ENCODE measurements around the gene PPIG. TPM values are rescaled to one million over a fixed set of nuclear protein-coding genes. Genes with fewer than 3 reads are reported as not detected.

The PPIG gene
- total RNA-seq, 3 donors from 2014 or later (not counting 1 experiment from before 2014, with no cell fraction given): 42.2 to 58.3 (median 56.1) TPM

DNA sequence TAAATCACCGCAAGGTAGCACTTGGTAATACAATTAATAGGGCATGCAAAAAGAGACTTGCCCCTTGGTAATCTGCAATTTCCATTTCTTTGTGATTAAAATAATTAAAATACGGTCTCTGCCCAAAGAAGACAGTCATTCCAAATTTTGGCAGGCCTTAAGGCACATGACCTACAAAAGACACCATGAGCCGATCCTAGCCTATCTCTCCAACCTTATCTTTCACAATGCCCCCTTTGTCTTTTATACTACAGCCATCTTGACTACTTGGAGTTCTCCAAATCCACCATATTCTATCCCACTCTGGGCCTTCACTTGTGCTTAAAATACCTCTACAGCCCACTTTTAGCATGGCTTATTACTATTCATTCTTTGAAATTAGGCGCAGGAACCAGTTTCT is 86.8 kb downstream of the PPIG start:
- Histone ChIP-seq H3K27me3 (ENCODE audit: control insufficient read depth, insufficient read depth, low read length) (no peaks in the 10 kb centered on the region), H3K9me3 (ENCODE audit: control insufficient read depth, insufficient read depth, low read length) (no peaks in the 10 kb centered on the region), H3K4me1 (ENCODE audit: control insufficient read depth, insufficient read depth, low read length) (no peaks in the 10 kb centered on the region), H3K27ac (ENCODE audit: low read length) (no peak overlapping the region), H3K36me3 (ENCODE audit: control insufficient read depth, insufficient read depth, low read length) (no peaks in the 10 kb centered on the region), H3K4me3 (ENCODE audit: low read length) (no peak overlapping the region)
- WGBS (ENCODE audit: insufficient coverage): 99% methylated on average over 4 of the region's 4 CpGs
- Mint-ChIP-seq H3K4me3 (no peak overlapping the region), H3K27ac (no peak overlapping the region), H3K36me3 (no peaks in the 10 kb centered on the region), H3K27me3 (ENCODE audit: low read depth in 2 of 2) (peaks cover 18 to 19% of the 10 kb centered on the region in 2 donors), H3K4me1 (no peaks in the 10 kb centered on the region), H3K9me3 (no peaks in the 10 kb centered on the region)
- no peak for ATAC-seq
- no peak for TF ChIP-seq CTCF (IDR thresholded peaks at IDR 0.05)
- intact Hi-C loops (cut with micrococcal nuclease): no loop called here
- no peak for DNase-seq

DNA sequence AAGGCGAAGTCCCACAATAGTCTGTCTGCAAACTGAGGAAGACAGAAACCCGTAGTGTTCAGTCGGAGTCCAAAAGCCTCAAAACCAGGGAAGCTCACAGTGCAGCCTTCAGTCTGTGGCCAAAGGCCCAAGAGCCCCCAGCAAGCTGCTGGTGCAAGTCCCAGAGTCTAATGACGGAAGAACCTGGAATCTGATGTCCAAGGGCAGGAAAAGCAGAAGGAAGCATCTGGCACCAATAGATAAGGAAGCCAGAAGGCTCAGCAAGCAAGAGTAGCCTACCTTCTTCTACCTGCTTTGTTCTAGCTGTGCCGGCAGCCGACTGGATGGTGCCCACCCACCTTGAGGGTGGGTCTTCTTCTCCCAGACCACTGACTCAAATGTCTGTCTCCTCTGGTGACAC is 88.3 kb downstream of the PPIG start:
- WGBS (ENCODE audit: insufficient coverage): 38% methylated on average over 6 of the region's 6 CpGs
- TF ChIP-seq CTCF (IDR thresholded peaks at IDR 0.05): no peak
- Histone ChIP-seq H3K27me3 (ENCODE audit: control insufficient read depth, insufficient read depth, low read length) (no peaks in the 10 kb centered on the region), H3K9me3 (ENCODE audit: control insufficient read depth, insufficient read depth, low read length) (no peaks in the 10 kb centered on the region), H3K27ac (ENCODE audit: low read length) (no peak overlapping the region), H3K36me3 (ENCODE audit: control insufficient read depth, insufficient read depth, low read length) (no peaks in the 10 kb centered on the region), H3K4me3 (ENCODE audit: low read length) (no peak overlapping the region), H3K4me1 (ENCODE audit: control insufficient read depth, insufficient read depth, low read length) (no peaks in the 10 kb centered on the region)
- no peaks in the 10 kb centered on the region for H3K9me3 Mint-ChIP-seq
- H3K27ac Mint-ChIP-seq: no peak overlapping the region
- no peaks in the 10 kb centered on the region for H3K36me3 Mint-ChIP-seq
- ATAC-seq (no peak), DNase-seq (no peak)
- H3K27me3 Mint-ChIP-seq (ENCODE audit: low read depth in 2 of 2): peaks cover 17 to 29% of the 10 kb centered on the region in 2 donors
- no peaks in the 10 kb centered on the region for H3K4me1 Mint-ChIP-seq
- intact Hi-C loops (cut with micrococcal nuclease): no loop called here
- H3K4me3 Mint-ChIP-seq: no peak overlapping the region

DNA sequence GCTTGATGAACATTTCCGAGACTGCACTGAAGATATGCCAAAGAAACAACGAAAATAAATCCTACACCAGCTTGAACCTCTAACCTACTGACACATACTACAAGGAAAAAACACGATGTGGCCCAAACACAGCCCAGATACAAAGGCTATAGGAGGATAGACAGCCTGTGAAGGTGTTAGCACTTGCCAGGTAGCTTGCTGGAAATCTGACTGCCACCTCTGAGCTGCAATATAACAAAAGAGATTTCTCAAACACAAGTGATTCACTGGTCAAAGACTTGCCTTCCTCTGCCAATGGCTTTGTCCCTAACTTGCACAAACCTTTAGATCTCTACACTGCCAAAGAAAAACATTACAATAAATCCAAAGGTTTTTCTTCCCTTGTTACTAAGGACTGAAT is 89.0 kb downstream of the PPIG start:
- Histone ChIP-seq H3K4me3 (ENCODE audit: low read length) (no peak overlapping the region), H3K27ac (ENCODE audit: low read length) (no peak overlapping the region), H3K36me3 (ENCODE audit: control insufficient read depth, insufficient read depth, low read length) (no peaks in the 10 kb centered on the region), H3K9me3 (ENCODE audit: control insufficient read depth, insufficient read depth, low read length) (no peaks in the 10 kb centered on the region), H3K4me1 (ENCODE audit: control insufficient read depth, insufficient read depth, low read length) (no peaks in the 10 kb centered on the region), H3K27me3 (ENCODE audit: control insufficient read depth, insufficient read depth, low read length) (no peaks in the 10 kb centered on the region)
- DNase-seq (no peak), ATAC-seq (no peak)
- Mint-ChIP-seq H3K9me3 (no peaks in the 10 kb centered on the region), H3K27me3 (ENCODE audit: low read depth in 2 of 2) (peaks cover 17 to 30% of the 10 kb centered on the region in 2 donors), H3K4me1 (no peaks in the 10 kb centered on the region), H3K4me3 (no peak overlapping the region), H3K27ac (no peak overlapping the region), H3K36me3 (no peaks in the 10 kb centered on the region)
- no peak for TF ChIP-seq CTCF (IDR thresholded peaks at IDR 0.05)
- intact Hi-C loops (cut with micrococcal nuclease): no loop called here
- 100% methylated on average over 2 of the region's 3 CpGs for WGBS (ENCODE audit: insufficient coverage)

- Mint-ChIP-seq H3K4me1 (no peaks in the 10 kb centered on the region), H3K9me3 (no peaks in the 10 kb centered on the region), H3K27ac (no peak overlapping the region), H3K4me3 (no peak overlapping the region), H3K27me3 (ENCODE audit: low read depth in 2 of 2) (peaks cover 17 to 30% of the 10 kb centered on the region in 2 donors), H3K36me3 (no peaks in the 10 kb centered on the region)
- Histone ChIP-seq H3K27me3 (ENCODE audit: control insufficient read depth, insufficient read depth, low read length) (no peaks in the 10 kb centered on the region), H3K9me3 (ENCODE audit: control insufficient read depth, insufficient read depth, low read length) (no peaks in the 10 kb centered on the region), H3K4me1 (ENCODE audit: control insufficient read depth, insufficient read depth, low read length) (no peaks in the 10 kb centered on the region), H3K27ac (ENCODE audit: low read length) (no peak overlapping the region), H3K36me3 (ENCODE audit: control insufficient read depth, insufficient read depth, low read length) (no peaks in the 10 kb centered on the region), H3K4me3 (ENCODE audit: low read length) (no peak overlapping the region)
- no peak for ATAC-seq
- intact Hi-C loops (cut with micrococcal nuclease): no loop called here
- TF ChIP-seq CTCF (IDR thresholded peaks at IDR 0.05): no peak
- no peak for DNase-seq
- WGBS (ENCODE audit: insufficient coverage): 100% methylated on average over 2 of the region's 2 CpGs
Measured at GRCh38 chr2:169673921-169674320, 89.8 kb downstream of the PPIG start.
